KOPT-K1 (cell line): Measurements from ENCODE around the gene SLC22A5.
"Not testable (repeated sequence)": the region's sequence is repeated elsewhere in the genome, so short reads cannot be mapped to it uniquely, and the experiment has no call there.

Source experiments
- H3K27ac ChIP-seq: fragments of 200-600 bp; sonication (generic); 2 replicates; pipeline ENCODE4 v1.5.1; 2016; ENCODE audit warnings: antibody characterized with exemption, mild to moderate bottlenecking, low read depth, low read length; ENCODE audit not compliant: poor library complexity, severe bottlenecking
- H3K36me3 ChIP-seq: fragments of 200-600 bp; sonication (generic); 2 replicates; pipeline ENCODE4 v1.5.1; 2017; ENCODE audit warnings: antibody characterized with exemption, mild to moderate bottlenecking, low read length, moderate library complexity; ENCODE audit not compliant: insufficient read depth
- H3K9me3 ChIP-seq: fragments of 200-600 bp; sonication (generic); 2 replicates; pipeline ENCODE4 v1.5.1; 2017; ENCODE audit warnings: antibody characterized with exemption, low read length, mild to moderate bottlenecking; ENCODE audit not compliant: insufficient read depth, poor library complexity, severe bottlenecking

The SLC22A5 gene

GRCh38 chr5:132430746-132431145, 61.2 kb downstream of the SLC22A5 start:
- H3K36me3 ChIP-seq = peaks cover 91% of the 10 kb centered on the region
- H3K27ac ChIP-seq = peak overlapping the region; percentile 98
- no peaks in the 10 kb centered on the region for H3K9me3 ChIP-seq

- H3K27ac ChIP-seq = peak overlapping the region; percentile 98
Observed at GRCh38 chr5:132431632-132432031, 62.1 kb downstream of the SLC22A5 start.

GRCh38 chr5:132433141-132433540, 63.6 kb downstream of the SLC22A5 start:
- peak overlapping the region; percentile 98 for H3K27ac ChIP-seq
- H3K9me3 ChIP-seq = no peaks in the 10 kb centered on the region
- peaks cover 80% of the 10 kb centered on the region for H3K36me3 ChIP-seq

More at GRCh38 chr5:132431632-132432031, 62.1 kb downstream of the SLC22A5 start:
- no peaks in the 10 kb centered on the region for H3K9me3 ChIP-seq
- H3K36me3 ChIP-seq = peaks cover 86% of the 10 kb centered on the region

GRCh38 chr5:132434416-132435286, 65.1 kb downstream of the SLC22A5 start:
- H3K27ac ChIP-seq = peak overlapping the region; percentile 90
- H3K36me3 ChIP-seq = peaks cover 75% of the 10 kb centered on the region
- H3K9me3 ChIP-seq = no peaks in the 10 kb centered on the region

GRCh38 chr5:132435447-132435846, 65.9 kb downstream of the SLC22A5 start:
- H3K27ac ChIP-seq = peak overlapping the region; percentile 90
- peaks cover 71% of the 10 kb centered on the region for H3K36me3 ChIP-seq
- H3K9me3 ChIP-seq = no peaks in the 10 kb centered on the region

GRCh38 chr5:132435886-132436285, 66.4 kb downstream of the SLC22A5 start:
- Histone ChIP-seq H3K36me3 (peaks cover 71% of the 10 kb centered on the region), H3K27ac (peak overlapping the region; percentile 90), H3K9me3 (no peaks in the 10 kb centered on the region)

GRCh38 chr5:132436936-132437335, 67.4 kb downstream of the SLC22A5 start:
- peaks cover 67% of the 10 kb centered on the region for H3K36me3 ChIP-seq
- peak overlapping the region; percentile 90 for H3K27ac ChIP-seq
- H3K9me3 ChIP-seq = no peaks in the 10 kb centered on the region

GRCh38 chr5:132437604-132438266, 68.2 kb downstream of the SLC22A5 start:
- Histone ChIP-seq H3K27ac (peak overlapping the region; percentile 90), H3K36me3 (peaks cover 59% of the 10 kb centered on the region)

GRCh38 chr5:132438267-132438645, 68.7 kb downstream of the SLC22A5 start:
- peaks cover 54% of the 10 kb centered on the region for H3K36me3 ChIP-seq
- not testable (repeated sequence) for H3K9me3 ChIP-seq
- H3K27ac ChIP-seq = peak overlapping the region; percentile 90

More at GRCh38 chr5:132437604-132438266, 68.2 kb downstream of the SLC22A5 start:
- no peaks in the 10 kb centered on the region for H3K9me3 ChIP-seq

- H3K9me3 ChIP-seq = no peaks in the 10 kb centered on the region
- peak overlapping the region; percentile 90 for H3K27ac ChIP-seq
- peaks cover 47% of the 10 kb centered on the region for H3K36me3 ChIP-seq
Observed at GRCh38 chr5:132438917-132439316, 69.4 kb downstream of the SLC22A5 start.

GRCh38 chr5:132439521-132440089, 70.1 kb downstream of the SLC22A5 start:
- peak overlapping the region; percentile 90 for H3K27ac ChIP-seq
- no peaks in the 10 kb centered on the region for H3K9me3 ChIP-seq
- peaks cover 46% of the 10 kb centered on the region for H3K36me3 ChIP-seq

- peaks cover 68% of the 10 kb centered on the region for H3K36me3 ChIP-seq
- peak overlapping the region; percentile 90 for H3K27ac ChIP-seq
- H3K9me3 ChIP-seq = no peaks in the 10 kb centered on the region
Observed at GRCh38 chr5:132444061-132444460, 74.6 kb downstream of the SLC22A5 start.
